Middle frontal gyrus (tissue), 1 donor: ENCODE measurements around the gene BBS9.
"Not testable (repeated sequence)": the region's sequence is repeated elsewhere in the genome, so short reads cannot be mapped to it uniquely, and the experiment has no call there.

ENCODE experiments used
- DNase-seq: peaks from one replicate; pipeline ENCODE4 v3.0.0-alpha.2; 2015; ENCODE audit warnings: low spot score; ENCODE audit errors: extremely low spot score

BBS9 gene

DNA sequence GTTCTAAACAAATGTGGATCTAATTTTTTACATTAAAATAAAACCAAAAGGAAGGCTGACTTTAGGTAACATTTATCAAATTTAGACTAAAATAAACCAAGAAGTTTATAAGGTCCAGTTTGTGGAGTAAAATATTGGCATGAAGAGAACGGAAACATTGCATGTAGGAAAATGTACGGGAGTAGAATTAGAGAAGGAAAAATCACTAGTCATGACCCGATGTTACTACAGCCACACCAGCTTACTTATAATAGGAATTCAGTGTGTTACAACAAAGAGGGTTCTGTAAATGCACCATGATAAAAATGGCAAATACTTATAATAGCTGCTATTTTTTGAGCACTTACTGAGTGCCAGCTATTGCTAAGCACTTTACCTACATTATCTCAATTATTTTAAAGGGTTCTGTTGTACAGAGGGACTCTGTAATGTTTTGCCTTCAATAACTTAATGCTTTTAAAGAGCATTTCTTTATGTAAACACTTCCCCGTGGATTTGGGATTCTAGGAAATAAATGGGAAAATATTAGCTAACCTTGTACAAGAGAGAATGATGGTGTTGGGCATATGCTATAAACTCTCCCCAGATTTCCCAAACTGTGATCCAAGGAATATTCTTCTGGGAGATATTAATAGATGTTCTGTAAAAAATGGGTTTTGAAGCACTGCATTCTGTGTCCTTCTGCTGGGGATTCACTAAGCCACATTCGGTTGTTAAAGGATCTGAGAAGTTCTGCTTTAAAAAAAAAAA lies 296.7 kb downstream of the BBS9 start:
- DNase-seq = no peak

- DNase-seq = no peak
Observed at GRCh38 chr7:33428415-33428814, 299.1 kb downstream of the BBS9 start.

- no peak for DNase-seq
Observed at GRCh38 chr7:33431543-33431942, 302.2 kb downstream of the BBS9 start.

- no peak for DNase-seq
Observed at GRCh38 chr7:33432821-33433220, 303.5 kb downstream of the BBS9 start.

DNA sequence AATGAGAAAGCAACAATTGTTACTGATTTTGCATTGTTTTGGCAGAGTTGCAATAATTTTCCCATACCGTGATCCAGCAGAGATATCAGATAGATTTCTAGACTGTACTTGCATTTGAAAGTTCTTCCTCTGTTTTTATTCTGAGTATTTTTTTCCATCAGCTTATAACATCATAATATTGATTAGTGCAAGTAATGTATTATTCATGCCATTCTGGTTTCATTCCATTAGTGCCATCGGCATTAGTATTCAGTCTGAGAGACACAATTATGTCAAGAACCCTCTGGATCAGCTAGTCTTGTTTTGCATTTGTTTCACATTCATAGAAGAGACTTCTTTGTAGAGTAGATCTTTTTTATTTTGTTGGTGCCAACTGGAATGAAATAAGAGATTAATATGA lies 304.0 kb downstream of the BBS9 start:
- no peak for DNase-seq

- DNase-seq = no peak
Observed at GRCh38 chr7:33444511-33444910, 315.1 kb downstream of the BBS9 start.

GRCh38 chr7:33446551-33446950 lies 317.2 kb downstream of the BBS9 start:
- DNase-seq = no peak

- no peak for DNase-seq
Observed at GRCh38 chr7:33448035-33448434, 318.7 kb downstream of the BBS9 start.

GRCh38 chr7:33449847-33450246 lies 320.5 kb downstream of the BBS9 start:
- DNase-seq = no peak

DNA sequence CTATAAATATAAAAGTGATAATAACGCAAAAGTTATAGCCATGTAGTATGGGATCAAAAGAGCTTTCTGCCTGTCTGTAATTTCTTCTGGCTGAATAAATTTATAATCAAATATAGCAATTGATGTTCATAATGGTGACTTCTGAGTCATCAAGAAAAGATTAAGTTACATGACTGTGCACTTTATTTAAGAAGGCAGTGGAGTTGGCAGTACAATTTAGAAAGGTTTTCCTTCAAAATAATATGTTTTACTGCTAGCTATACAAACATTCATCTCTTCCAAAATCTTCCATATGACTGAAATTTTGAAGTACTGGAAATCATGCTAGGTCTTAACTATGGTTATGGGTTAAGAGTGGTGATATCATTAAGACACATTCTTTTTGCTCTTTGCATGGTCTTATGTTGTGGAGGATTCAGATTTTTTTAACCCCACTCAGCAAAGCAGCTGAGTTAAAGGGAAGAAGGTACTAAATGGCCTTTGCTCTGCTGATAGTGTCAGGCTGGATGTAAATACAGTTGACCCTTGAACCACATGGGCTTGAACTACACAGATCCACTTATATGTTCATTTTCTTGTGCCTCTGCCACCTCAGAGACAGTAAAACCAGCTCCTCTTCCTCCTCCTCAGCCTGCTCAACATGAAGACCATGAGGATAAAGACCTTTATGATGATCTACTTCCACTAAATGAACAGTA lies 323.6 kb downstream of the BBS9 start:
- no peak for DNase-seq

GRCh38 chr7:33457039-33457438 lies 327.7 kb downstream of the BBS9 start:
- DNase-seq = no peak

GRCh38 chr7:33458581-33458980 lies 329.2 kb downstream of the BBS9 start:
- DNase-seq = no peak

DNA sequence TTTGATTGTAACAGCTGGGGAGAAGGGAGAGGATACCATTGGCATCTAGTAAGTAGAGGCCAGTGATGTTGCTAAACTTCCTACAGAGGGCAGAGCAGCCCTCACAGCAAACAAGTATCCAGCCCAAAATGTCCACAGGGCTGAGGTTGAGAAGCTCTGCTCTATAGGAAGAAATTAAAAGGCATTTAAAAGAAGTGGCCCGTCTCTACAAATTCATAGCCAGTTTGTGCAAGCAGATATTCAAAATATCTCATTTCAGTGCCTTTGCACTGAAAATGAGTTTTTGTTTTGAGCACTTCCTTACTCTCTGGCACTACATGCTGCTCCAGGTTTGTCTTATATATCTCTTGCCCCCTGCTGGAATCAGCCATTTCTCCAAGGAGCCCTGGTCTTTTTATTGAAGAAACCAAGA lies 330.0 kb downstream of the BBS9 start:
- no peak for DNase-seq

- DNase-seq = no peak
Observed at GRCh38 chr7:33463131-33463530, 333.8 kb downstream of the BBS9 start.

DNA sequence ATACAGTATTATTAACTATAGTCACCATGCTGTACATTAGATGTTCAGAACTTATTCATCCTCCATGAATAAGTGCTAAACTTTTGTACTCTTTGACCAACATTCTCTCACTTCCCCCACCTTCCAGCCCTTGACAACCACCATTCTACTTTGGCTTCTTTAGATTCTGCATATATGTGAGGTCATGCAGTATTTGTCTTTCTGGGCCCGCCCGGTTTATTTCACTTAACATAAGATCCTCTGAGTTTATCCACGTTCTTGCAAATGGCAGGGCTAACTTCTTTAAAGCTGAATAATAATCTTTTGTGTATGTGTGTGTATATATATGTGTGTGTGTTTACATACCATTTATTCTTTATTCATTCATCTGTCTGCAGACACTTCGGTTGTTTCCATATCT lies 336.8 kb downstream of the BBS9 start:
- no peak for DNase-seq

DNA sequence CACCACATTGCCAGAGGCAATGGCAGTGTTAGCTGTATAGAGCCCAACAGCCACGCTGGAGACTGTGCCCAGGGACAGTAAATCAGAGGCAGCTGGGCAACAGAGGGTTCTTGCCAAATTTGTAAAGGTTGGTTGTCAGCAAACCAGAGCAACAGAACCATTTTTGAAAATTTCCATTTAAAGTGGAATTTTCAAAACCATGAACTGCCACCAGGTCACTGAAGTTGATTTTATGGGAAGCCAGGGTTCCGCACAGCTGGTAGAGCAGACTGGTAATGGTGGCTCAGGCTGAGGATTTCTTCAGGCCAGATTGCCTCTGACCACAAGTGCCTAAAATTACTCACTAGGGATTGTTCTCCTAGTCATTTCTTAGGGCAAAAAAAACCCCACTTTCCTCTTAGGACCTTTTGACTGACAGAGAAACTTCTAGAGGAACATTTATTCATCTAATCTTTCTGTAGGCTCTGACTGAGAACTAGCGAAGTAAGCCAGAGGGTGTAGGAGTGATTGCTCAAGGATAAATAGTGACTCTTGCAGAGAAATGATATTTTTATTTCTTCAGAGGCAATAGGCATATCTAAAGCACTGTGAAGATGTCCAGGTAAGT lies 342.4 kb downstream of the BBS9 start:
- no peak for DNase-seq

- no peak for DNase-seq
Observed at GRCh38 chr7:33472348-33473025, 343.1 kb downstream of the BBS9 start.

DNA sequence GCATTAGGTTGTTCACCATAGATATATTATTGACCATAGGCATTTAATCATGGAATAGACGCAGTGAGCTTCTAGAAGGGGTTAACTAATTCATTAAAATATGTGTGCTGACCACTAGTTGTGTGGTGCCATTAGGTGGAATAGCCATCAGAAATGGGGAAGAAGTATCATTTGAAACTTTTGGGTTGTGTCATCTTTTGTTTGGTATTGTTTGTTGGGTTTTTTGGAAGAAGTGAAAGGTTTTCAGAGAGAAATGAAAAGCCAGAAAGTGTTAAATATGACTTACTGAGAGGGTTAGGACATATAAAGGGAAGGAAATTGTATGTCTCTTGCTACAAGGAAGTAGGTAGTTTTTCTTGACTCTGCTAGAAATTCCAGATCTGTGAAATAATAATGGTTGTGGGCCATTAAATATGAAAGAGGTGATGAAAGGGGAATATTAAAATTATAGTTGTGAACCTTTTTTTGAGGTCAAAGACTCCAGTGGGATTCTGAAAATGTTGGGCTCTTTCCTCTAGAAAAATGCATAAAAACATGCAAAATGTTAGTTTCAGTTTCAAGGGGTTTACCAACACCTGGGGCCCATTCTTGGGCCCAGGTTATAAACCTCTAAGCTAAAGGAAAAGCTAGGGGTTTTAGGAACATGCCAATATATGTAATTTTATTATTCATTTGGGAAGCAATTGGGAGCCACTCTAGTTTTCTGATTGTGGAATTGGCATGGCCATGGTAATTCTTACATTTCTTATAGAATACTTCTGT lies 348.5 kb downstream of the BBS9 start:
- no peak for DNase-seq

DNA sequence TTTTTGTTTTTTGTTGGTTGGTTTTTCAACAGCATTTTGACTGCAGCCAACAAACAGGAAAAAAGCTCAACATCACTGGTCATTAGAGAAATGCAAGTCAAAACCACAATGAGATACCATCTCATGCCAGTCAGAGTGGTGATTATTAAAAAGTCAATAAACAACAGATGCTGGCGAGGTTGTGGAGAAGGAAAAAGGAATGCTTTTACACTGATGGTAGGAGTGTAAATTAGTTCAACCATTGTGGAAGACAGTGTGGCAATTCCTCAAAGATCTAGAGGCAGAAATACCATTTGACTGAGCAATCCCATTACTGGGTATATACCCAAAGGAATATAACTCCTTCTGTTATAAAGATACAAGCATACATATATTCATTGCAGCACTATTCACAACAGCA lies 355.1 kb downstream of the BBS9 start:
- DNase-seq = not testable (repeated sequence)

- DNase-seq = no peak
Observed at GRCh38 chr7:33485747-33486493, 356.6 kb downstream of the BBS9 start.

DNA sequence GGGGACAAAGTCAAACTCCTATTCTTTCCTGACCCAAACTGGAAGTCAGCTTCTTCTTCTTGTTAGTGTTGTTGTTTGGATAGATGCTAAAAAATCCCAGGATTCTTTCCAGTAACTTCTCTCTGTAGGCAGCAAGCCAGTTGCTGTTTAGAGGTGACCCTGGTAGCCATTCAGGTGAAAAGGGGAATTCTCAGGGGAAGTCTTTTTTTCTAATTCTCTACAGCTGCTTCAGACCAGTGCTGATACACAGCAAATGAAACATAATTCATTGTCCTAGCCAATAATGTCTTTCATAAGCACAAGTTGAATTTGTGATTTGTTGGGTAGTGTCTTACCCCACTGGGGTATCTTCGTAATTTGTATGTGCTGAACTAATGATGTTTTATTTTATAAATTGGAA lies 357.3 kb downstream of the BBS9 start:
- DNase-seq = no peak
